Muscle layer of duodenum (tissue), 2 donors: ENCODE measurements around the gene PTPN9.

ENCODE experiments used
- H3K27ac ChIP-seq: one replicate; pipeline ENCODE4 v1.7.0; 2013; ENCODE audit warnings: mild to moderate bottlenecking, low read length
- H3K27me3 ChIP-seq: one replicate; pipeline ENCODE4 v1.7.0; 2013; ENCODE audit warnings: low read depth, mild to moderate bottlenecking, control low read depth, low read length
- H3K36me3 ChIP-seq, 2 donors: one replicate each; pipeline ENCODE4 v1.7.0; 2013; ENCODE audit warnings: low read length in 2 of 2, control low read depth in 1 of 2, mild to moderate bottlenecking in 1 of 2; ENCODE audit not compliant: insufficient read depth in 2 of 2, control insufficient read depth in 1 of 2
- H3K4me1 ChIP-seq, 2 donors: one replicate each; pipeline ENCODE4 v1.7.0; 2013; ENCODE audit warnings: low read length in 2 of 2, mild to moderate bottlenecking in 2 of 2, control low read depth in 1 of 2, moderate library complexity in 1 of 2; ENCODE audit not compliant: insufficient read depth in 2 of 2, control insufficient read depth in 1 of 2
- H3K4me3 ChIP-seq, 2 donors: one replicate each; pipeline ENCODE4 v1.7.0; 2013; ENCODE audit warnings: low read length in 2 of 2, low read depth in 1 of 2, mild to moderate bottlenecking in 1 of 2
- H3K9me3 ChIP-seq, 2 donors: one replicate each; pipeline ENCODE4 v1.7.0; 2013; ENCODE audit warnings: low read length in 2 of 2, control low read depth in 1 of 2, mild to moderate bottlenecking in 1 of 2; ENCODE audit not compliant: control insufficient read depth in 1 of 2
- donor health status: healthy.

The PTPN9 gene

GRCh38 chr15:75468913-75469598, 110.1 kb downstream of the PTPN9 start:
- H3K4me3 ChIP-seq: no peak overlapping the region
- peaks cover 58 to 59% of the 10 kb centered on the region in 2 donors for H3K36me3 ChIP-seq
- no peaks in the 10 kb centered on the region for H3K27me3 ChIP-seq
- no peak overlapping the region for H3K27ac ChIP-seq
- H3K4me1 ChIP-seq: no peaks in the 10 kb centered on the region
- H3K9me3 ChIP-seq: no peaks in the 10 kb centered on the region

GRCh38 chr15:75460646-75461045, 118.5 kb downstream of the PTPN9 start:
- Histone ChIP-seq H3K4me1 (peaks cover 0 to 4% of the 10 kb centered on the region in 2 donors), H3K9me3 (no peaks in the 10 kb centered on the region), H3K27ac (no peak overlapping the region), H3K4me3 (no peak overlapping the region), H3K36me3 (peaks cover under 1 to 3% of the 10 kb centered on the region in 2 donors), H3K27me3 (no peaks in the 10 kb centered on the region)

- Histone ChIP-seq H3K36me3 (no peaks in the 10 kb centered on the region), H3K4me3 (no peak overlapping the region), H3K9me3 (no peaks in the 10 kb centered on the region), H3K4me1 (peaks cover 0 to 4% of the 10 kb centered on the region in 2 donors), H3K27me3 (no peaks in the 10 kb centered on the region), H3K27ac (no peak overlapping the region)
Measured at GRCh38 chr15:75459581-75459980, 119.5 kb downstream of the PTPN9 start.

- Histone ChIP-seq H3K4me3 (peak overlapping the region in 1 of 2 donors; percentile 90), H3K36me3 (no peaks in the 10 kb centered on the region), H3K4me1 (peaks cover 6 to 12% of the 10 kb centered on the region in 2 donors), H3K9me3 (no peaks in the 10 kb centered on the region), H3K27ac (no peak overlapping the region), H3K27me3 (no peaks in the 10 kb centered on the region)
Measured at GRCh38 chr15:75456710-75457109, 122.4 kb downstream of the PTPN9 start.

GRCh38 chr15:75455982-75456531, 123.1 kb downstream of the PTPN9 start:
- H3K27me3 ChIP-seq: no peaks in the 10 kb centered on the region
- H3K36me3 ChIP-seq: no peaks in the 10 kb centered on the region

GRCh38 chr15:75455424-75455981, 123.6 kb downstream of the PTPN9 start:
- Histone ChIP-seq H3K4me3 (peak overlapping the region; percentile 85 to 90), H3K27me3 (no peaks in the 10 kb centered on the region)

More at GRCh38 chr15:75455982-75456531, 123.1 kb downstream of the PTPN9 start:
- Histone ChIP-seq H3K4me1 (peaks cover 6 to 12% of the 10 kb centered on the region in 2 donors), H3K4me3 (peak overlapping the region; percentile 85 to 90), H3K27ac (peak overlapping the region; percentile 87), H3K9me3 (no peaks in the 10 kb centered on the region)

GRCh38 chr15:75454471-75455378, 124.4 kb downstream of the PTPN9 start:
- H3K27me3 ChIP-seq: no peaks in the 10 kb centered on the region
- peak overlapping the region; percentile 87 for H3K27ac ChIP-seq
- H3K36me3 ChIP-seq: no peaks in the 10 kb centered on the region
- peaks cover 6 to 16% of the 10 kb centered on the region in 2 donors for H3K4me1 ChIP-seq
- H3K4me3 ChIP-seq: peak overlapping the region; percentile 85 to 90
- H3K9me3 ChIP-seq: no peaks in the 10 kb centered on the region

More at GRCh38 chr15:75455424-75455981, 123.6 kb downstream of the PTPN9 start:
- no peaks in the 10 kb centered on the region for H3K36me3 ChIP-seq
- H3K4me1 ChIP-seq: peaks cover 6 to 12% of the 10 kb centered on the region in 2 donors
- H3K9me3 ChIP-seq: no peaks in the 10 kb centered on the region
- H3K27ac ChIP-seq: peak overlapping the region; percentile 87

- Histone ChIP-seq H3K27me3 (no peaks in the 10 kb centered on the region), H3K9me3 (no peaks in the 10 kb centered on the region), H3K27ac (peak overlapping the region; percentile 95), H3K4me1 (peaks cover 12 to 24% of the 10 kb centered on the region in 2 donors), H3K36me3 (no peaks in the 10 kb centered on the region), H3K4me3 (peak overlapping the region; percentile 83 to 90)
Measured at GRCh38 chr15:75453703-75454470, 125.2 kb downstream of the PTPN9 start.

GRCh38 chr15:75452865-75453702, 126.0 kb downstream of the PTPN9 start:
- H3K27ac ChIP-seq: peak overlapping the region; percentile 95
- peaks cover 12 to 25% of the 10 kb centered on the region in 2 donors for H3K4me1 ChIP-seq
- H3K9me3 ChIP-seq: no peaks in the 10 kb centered on the region
- peak overlapping the region; percentile 71 to 83 for H3K4me3 ChIP-seq
- no peaks in the 10 kb centered on the region for H3K36me3 ChIP-seq
- no peaks in the 10 kb centered on the region for H3K27me3 ChIP-seq

GRCh38 chr15:75452364-75452864, 126.7 kb downstream of the PTPN9 start:
- H3K27me3 ChIP-seq: no peaks in the 10 kb centered on the region

More at GRCh38 chr15:75452364-75452864, 126.7 kb downstream of the PTPN9 start:
- H3K9me3 ChIP-seq: no peaks in the 10 kb centered on the region
- H3K27ac ChIP-seq: peak overlapping the region; percentile 95
- H3K4me1 ChIP-seq: peaks cover 12 to 25% of the 10 kb centered on the region in 2 donors
- no peaks in the 10 kb centered on the region for H3K36me3 ChIP-seq
- H3K4me3 ChIP-seq: peak overlapping the region; percentile 71 to 83
